NCI-H82 treated with DMSO at 0.1 percent for 48 hours (cell line): Measurements from ENCODE around the gene PNMA1.

Experiments used
- DNase-seq: peaks from one replicate; lab custom pipeline; 2025; ENCODE audit not compliant: unreplicated experiment; lab: John Stamatoyannopoulos, UW

Gene PNMA1

GRCh38 chr14:73678698-73679097 is 35.5 kb downstream of the PNMA1 start:
- DNase-seq, result no peak

GRCh38 chr14:73674986-73675385 is 39.2 kb downstream of the PNMA1 start:
- no peak for DNase-seq

GRCh38 chr14:73667854-73668253 is 46.3 kb downstream of the PNMA1 start:
- DNase-seq, result no peak

GRCh38 chr14:73666583-73666982 is 47.6 kb downstream of the PNMA1 start:
- DNase-seq, result no peak

GRCh38 chr14:73665130-73665529 is 49.1 kb downstream of the PNMA1 start:
- DNase-seq, result no peak

- DNase-seq, result no peak
Measured at GRCh38 chr14:73663548-73664212, 50.5 kb downstream of the PNMA1 start.

- DNase-seq, result peak; percentile 71
Measured at GRCh38 chr14:73662487-73662943, 51.7 kb downstream of the PNMA1 start.

GRCh38 chr14:73661872-73662271 is 52.3 kb downstream of the PNMA1 start:
- DNase-seq, result no peak
